Liver (tissue), 9 donors: Measurements from ENCODE around the gene SPATA2L. TPM values are rescaled to one million over a fixed set of nuclear protein-coding genes. Genes with fewer than 3 reads are reported as not detected.

Experiments used
- DNase-seq: peaks from one replicate; pipeline ENCODE4 v3.0.0-alpha.2; 2017; ENCODE audit warnings: low spot score
- H3K27ac ChIP-seq, 2 donors: one replicate each; pipeline ENCODE4 v1.7.0; 2013; ENCODE audit warnings: inconsistent platforms in 2 of 2, low read length in 2 of 2, control low read depth in 1 of 2, low read depth in 1 of 2, mild to moderate bottlenecking in 1 of 2
- H3K27me3 ChIP-seq, 4 donors: one replicate each; pipeline versions ENCODE4 v1.6.1 to v1.7.0; 2013; ENCODE audit warnings: low read length in 3 of 4, inconsistent platforms in 1 of 4, mild to moderate bottlenecking in 1 of 4, moderate library complexity in 1 of 4; ENCODE audit not compliant: control insufficient read depth in 4 of 4, insufficient read depth in 4 of 4
- H3K36me3 ChIP-seq, 4 donors: one replicate each; pipeline versions ENCODE4 v1.6.1 to v1.7.0; 2013; ENCODE audit warnings: low read length in 3 of 4, mild to moderate bottlenecking in 3 of 4, low read depth in 1 of 4, moderate library complexity in 1 of 4; ENCODE audit not compliant: control insufficient read depth in 4 of 4, insufficient read depth in 3 of 4
- H3K4me1 ChIP-seq, 4 donors: one replicate each; pipeline versions ENCODE4 v1.6.1 to v1.7.0; 2013; ENCODE audit warnings: low read length in 3 of 4, mild to moderate bottlenecking in 3 of 4, moderate library complexity in 1 of 4; ENCODE audit not compliant: control insufficient read depth in 4 of 4, insufficient read depth in 4 of 4
- H3K4me3 ChIP-seq, 3 donors: one replicate each; pipeline versions ENCODE4 v1.6.1 to v1.7.0; 2013; ENCODE audit warnings: low read length in 3 of 3, control low read depth in 1 of 3, low read depth in 1 of 3, mild to moderate bottlenecking in 1 of 3
- H3K9ac ChIP-seq, 2 donors: one replicate each; pipeline ENCODE4 v1.7.0; 2013; ENCODE audit warnings: low read length in 2 of 2, mild to moderate bottlenecking in 2 of 2, moderate library complexity in 2 of 2, control low read depth in 1 of 2, low read depth in 1 of 2
- H3K9me3 ChIP-seq, 4 donors: one replicate each; pipeline versions ENCODE4 v1.6.1 to v1.7.0; 2013; ENCODE audit warnings: low read length in 3 of 4; ENCODE audit not compliant: control insufficient read depth in 4 of 4
- EGR1 ChIP-seq, 2 donors: IDR thresholded peaks; 2 replicates each; pipeline ENCODE4 v1.6.1; 2016 to 2018; ENCODE audit warnings: antibody characterized with exemption in 2 of 2, low read depth in 2 of 2
- FOXA1 ChIP-seq: IDR thresholded peaks from 2 replicates; pipeline ENCODE4 v1.6.1; 2016; ENCODE audit warnings: antibody characterized with exemption
- FOXA2 ChIP-seq: IDR thresholded peaks from 2 replicates; pipeline ENCODE4 v1.6.1; 2016; ENCODE audit warnings: antibody characterized with exemption
- GABPA ChIP-seq, 2 donors: IDR thresholded peaks in 1 of 2; conservative IDR thresholded peaks in 1 of 2; 2 replicates each; pipeline ENCODE4 v1.6.1; 2016; ENCODE audit warnings: antibody characterized with exemption in 2 of 2, mild to moderate bottlenecking in 1 of 2, moderate library complexity in 1 of 2
- HNF4A ChIP-seq, 2 donors: conservative IDR thresholded peaks; 2 replicates each; pipeline ENCODE4 v1.6.1; 2016; ENCODE audit warnings: antibody characterized with exemption in 2 of 2, mild to moderate bottlenecking in 2 of 2
- JUND ChIP-seq, 2 donors: IDR thresholded peaks; 2 replicates each; pipeline ENCODE4 v1.6.1; 2016; ENCODE audit warnings: antibody characterized with exemption in 2 of 2
- NR2F2 ChIP-seq: IDR thresholded peaks from 2 replicates; pipeline ENCODE4 v1.6.1; 2016; ENCODE audit warnings: antibody characterized with exemption
- RAD21 ChIP-seq, 2 donors: IDR thresholded peaks; 2 replicates each; pipeline ENCODE4 v1.6.1; 2016; ENCODE audit warnings: antibody characterized with exemption in 2 of 2, mild to moderate bottlenecking in 2 of 2
- RXRA ChIP-seq, 2 donors: IDR thresholded peaks; 2 replicates each; pipeline ENCODE4 v1.6.1; 2017 to 2018; ENCODE audit warnings: antibody characterized with exemption in 2 of 2, mild to moderate bottlenecking in 1 of 2
- SP1 ChIP-seq: IDR thresholded peaks from 2 replicates; pipeline ENCODE4 v1.6.1; 2018; ENCODE audit warnings: antibody characterized with exemption, mild to moderate bottlenecking
- TAF1 ChIP-seq: conservative IDR thresholded peaks from 2 replicates; pipeline ENCODE4 v1.6.1; 2016; ENCODE audit warnings: antibody characterized with exemption, mild to moderate bottlenecking
- YY1 ChIP-seq: IDR thresholded peaks from 2 replicates; pipeline ENCODE4 v1.6.1; 2016; ENCODE audit warnings: antibody characterized with exemption, mild to moderate bottlenecking
- WGBS: extraction: QIAGEN DNeasy Blood & Tissue Kit; methylation state at CpG from one replicate; pipeline ENCODE4 v1.1.7; 2013; 5-methylcytosine and 5-hydroxymethylcytosine counted together
- polyA plus RNA-seq, 2 donors: library from polyadenylated mRNA; stranded (reverse) in 1 of 2; unstranded in 1 of 2; fragments of 200-250 nt in 1 of 2; fragments of >200 nt in 1 of 2; fragmentation: Nextera tagmentation in 1 of 2; extraction: Ambion mirVana in 1 of 2; gene quantifications; one replicate each; pipeline versions ENCODE4 v1.2.1 to v1.2.3, GENCODE V29; 2013 to 2015
- total RNA-seq, 2 donors: library from RNA; depleted of rRNA; stranded (reverse); fragments of >200 nt; gene quantifications; one replicate each; pipeline ENCODE4 v1.2.3, GENCODE V29; 2014
- TF ChIP-seq, protein P1 (sequence below): IDR thresholded peaks from 2 replicates; pipeline ENCODE4 v1.6.1; 2016; ENCODE audit warnings: antibody characterized with exemption
- TF ChIP-seq, protein P2 (sequence below): IDR thresholded peaks from 2 replicates; pipeline ENCODE4 v1.6.1; 2016; ENCODE audit warnings: antibody characterized with exemption, mild to moderate bottlenecking
- TF ChIP-seq, protein P3 (sequence below): IDR thresholded peaks from 2 replicates; pipeline ENCODE4 v1.6.1; 2016; ENCODE audit warnings: antibody characterized with exemption
- TF ChIP-seq, protein P4 (sequence below): IDR thresholded peaks from 2 replicates; pipeline ENCODE4 v1.6.1; 2016; ENCODE audit warnings: antibody characterized with exemption
- TF ChIP-seq, protein P5 (sequence below): fragments of 150-350 bp; IDR thresholded peaks from 2 replicates; pipeline ENCODE4 v1.5.1; 2017; ENCODE audit warnings: improper control_type of control experiment, low read depth, low read length; ENCODE audit not compliant: missing input control
- donor health status: healthy.
- donor health status: healthy.
- donor health status: healthy.
- donor health status: healthy.
- donor health status: healthy.

SPATA2L gene
- total and polyA plus RNA-seq, 4 donors = 4.6 to 11.3 (median 6.9) TPM

DNA sequence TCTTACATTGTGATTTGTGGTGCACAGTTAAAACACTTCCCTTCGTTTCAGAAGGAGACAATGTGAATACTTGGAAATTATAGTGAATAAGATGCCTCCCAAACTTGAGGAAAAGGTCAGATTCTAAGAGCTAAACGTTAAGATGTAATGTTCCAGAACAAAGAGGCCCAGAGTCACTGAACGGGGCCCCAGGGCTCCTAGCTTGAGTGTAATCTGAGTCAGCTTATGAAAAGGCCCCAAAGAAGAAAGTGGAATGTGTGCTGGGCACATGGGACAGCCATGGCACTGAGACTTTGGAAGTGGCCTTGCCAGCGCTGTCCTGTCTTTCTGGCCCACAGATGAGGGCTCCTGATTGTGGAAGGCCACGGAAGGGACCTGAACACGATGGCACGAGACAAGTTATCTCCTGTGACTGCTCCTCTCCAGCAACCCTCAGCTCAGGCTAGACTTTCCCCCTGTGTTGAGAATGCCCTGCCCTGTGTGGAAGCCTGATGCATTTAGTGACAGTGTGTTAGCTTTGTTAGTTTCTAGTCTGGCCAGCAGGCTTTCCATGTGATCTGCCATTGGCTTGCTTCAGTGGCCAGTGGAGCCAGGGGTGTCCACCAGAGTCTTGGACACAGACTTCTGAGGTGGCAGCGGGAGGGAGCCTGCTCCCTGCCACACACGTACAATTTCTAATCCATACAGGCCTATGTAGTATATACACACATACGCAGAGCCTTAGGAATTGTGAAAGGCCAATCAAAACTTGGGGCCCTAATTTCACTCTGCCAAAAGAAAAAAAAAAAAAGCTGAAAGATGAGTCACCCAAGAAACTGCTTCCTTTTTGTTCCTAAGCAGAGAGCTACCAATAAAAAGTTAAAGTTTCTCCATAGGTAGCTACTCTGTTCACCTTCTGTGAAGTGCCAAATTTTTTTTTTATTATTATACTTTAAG is 30.7 kb downstream of the SPATA2L start:
- DNase-seq = no peak
- Histone ChIP-seq H3K9me3 (no peaks in the 10 kb centered on the region), H3K27me3 (no peaks in the 10 kb centered on the region), H3K36me3 (peaks cover 0 to 3% (median 0%) of the 10 kb centered on the region in 4 donors), H3K4me1 (peaks cover 0 to 15% (median 8%) of the 10 kb centered on the region in 4 donors), H3K27ac (no peak overlapping the region), H3K4me3 (no peak overlapping the region), H3K9ac (no peak overlapping the region)
- WGBS = 90% methylated on average over 10 of the region's 10 CpGs
- TF ChIP-seq TAF1 (no peak), GABPA (IDR thresholded peaks at IDR 0.05 in 1 of 2, conservative IDR thresholded peaks at IDR 0.05 in 1 of 2) (no peak), JUND (IDR thresholded peaks at IDR 0.05) (no peak), YY1 (no peak), FOXA2 (no peak)
- TF ChIP-seq, protein P1, sequence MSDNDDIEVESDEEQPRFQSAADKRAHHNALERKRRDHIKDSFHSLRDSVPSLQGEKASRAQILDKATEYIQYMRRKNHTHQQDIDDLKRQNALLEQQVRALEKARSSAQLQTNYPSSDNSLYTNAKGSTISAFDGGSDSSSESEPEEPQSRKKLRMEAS = no peak
- TF ChIP-seq, protein P2, sequence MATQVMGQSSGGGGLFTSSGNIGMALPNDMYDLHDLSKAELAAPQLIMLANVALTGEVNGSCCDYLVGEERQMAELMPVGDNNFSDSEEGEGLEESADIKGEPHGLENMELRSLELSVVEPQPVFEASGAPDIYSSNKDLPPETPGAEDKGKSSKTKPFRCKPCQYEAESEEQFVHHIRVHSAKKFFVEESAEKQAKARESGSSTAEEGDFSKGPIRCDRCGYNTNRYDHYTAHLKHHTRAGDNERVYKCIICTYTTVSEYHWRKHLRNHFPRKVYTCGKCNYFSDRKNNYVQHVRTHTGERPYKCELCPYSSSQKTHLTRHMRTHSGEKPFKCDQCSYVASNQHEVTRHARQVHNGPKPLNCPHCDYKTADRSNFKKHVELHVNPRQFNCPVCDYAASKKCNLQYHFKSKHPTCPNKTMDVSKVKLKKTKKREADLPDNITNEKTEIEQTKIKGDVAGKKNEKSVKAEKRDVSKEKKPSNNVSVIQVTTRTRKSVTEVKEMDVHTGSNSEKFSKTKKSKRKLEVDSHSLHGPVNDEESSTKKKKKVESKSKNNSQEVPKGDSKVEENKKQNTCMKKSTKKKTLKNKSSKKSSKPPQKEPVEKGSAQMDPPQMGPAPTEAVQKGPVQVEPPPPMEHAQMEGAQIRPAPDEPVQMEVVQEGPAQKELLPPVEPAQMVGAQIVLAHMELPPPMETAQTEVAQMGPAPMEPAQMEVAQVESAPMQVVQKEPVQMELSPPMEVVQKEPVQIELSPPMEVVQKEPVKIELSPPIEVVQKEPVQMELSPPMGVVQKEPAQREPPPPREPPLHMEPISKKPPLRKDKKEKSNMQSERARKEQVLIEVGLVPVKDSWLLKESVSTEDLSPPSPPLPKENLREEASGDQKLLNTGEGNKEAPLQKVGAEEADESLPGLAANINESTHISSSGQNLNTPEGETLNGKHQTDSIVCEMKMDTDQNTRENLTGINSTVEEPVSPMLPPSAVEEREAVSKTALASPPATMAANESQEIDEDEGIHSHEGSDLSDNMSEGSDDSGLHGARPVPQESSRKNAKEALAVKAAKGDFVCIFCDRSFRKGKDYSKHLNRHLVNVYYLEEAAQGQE = no peak

DNA sequence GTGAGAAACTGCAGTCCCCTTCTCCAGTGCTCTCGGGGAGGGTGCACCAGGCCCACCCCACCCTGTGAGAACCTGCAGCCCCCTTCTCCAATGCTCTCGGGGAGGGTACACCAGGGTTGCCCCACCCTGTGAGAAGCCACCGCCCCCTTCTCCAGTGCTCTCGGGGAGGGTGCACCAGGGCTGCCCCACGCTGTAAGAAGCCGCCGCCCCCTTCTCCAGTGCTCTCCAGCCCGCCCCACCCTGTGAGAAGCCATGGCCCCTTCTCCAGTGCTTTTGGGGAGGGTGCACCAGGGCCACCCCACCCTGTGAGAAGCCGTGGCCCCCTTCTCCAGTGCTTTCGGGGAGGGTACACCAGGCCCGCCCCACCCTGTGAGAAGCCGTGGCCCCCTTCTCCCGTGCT is 31.8 kb downstream of the SPATA2L start:
- WGBS = 95% methylated on average over 13 of the region's 13 CpGs
- no peak for DNase-seq
- Histone ChIP-seq H3K4me1 (peaks cover 0 to 15% (median 8%) of the 10 kb centered on the region in 4 donors), H3K36me3 (peaks cover 0 to 3% (median 0%) of the 10 kb centered on the region in 4 donors), H3K27ac (no peak overlapping the region), H3K9ac (no peak overlapping the region), H3K27me3 (no peaks in the 10 kb centered on the region), H3K9me3 (no peaks in the 10 kb centered on the region), H3K4me3 (no peak overlapping the region)
- TF ChIP-seq, protein P3, sequence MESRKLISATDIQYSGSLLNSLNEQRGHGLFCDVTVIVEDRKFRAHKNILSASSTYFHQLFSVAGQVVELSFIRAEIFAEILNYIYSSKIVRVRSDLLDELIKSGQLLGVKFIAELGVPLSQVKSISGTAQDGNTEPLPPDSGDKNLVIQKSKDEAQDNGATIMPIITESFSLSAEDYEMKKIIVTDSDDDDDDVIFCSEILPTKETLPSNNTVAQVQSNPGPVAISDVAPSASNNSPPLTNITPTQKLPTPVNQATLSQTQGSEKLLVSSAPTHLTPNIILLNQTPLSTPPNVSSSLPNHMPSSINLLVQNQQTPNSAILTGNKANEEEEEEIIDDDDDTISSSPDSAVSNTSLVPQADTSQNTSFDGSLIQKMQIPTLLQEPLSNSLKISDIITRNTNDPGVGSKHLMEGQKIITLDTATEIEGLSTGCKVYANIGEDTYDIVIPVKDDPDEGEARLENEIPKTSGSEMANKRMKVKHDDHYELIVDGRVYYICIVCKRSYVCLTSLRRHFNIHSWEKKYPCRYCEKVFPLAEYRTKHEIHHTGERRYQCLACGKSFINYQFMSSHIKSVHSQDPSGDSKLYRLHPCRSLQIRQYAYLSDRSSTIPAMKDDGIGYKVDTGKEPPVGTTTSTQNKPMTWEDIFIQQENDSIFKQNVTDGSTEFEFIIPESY = no peak
- TF ChIP-seq NR2F2 (no peak), HNF4A (conservative IDR thresholded peaks at IDR 0.05) (no peak), TAF1 (no peak), RXRA (IDR thresholded peaks at IDR 0.05) (no peak), YY1 (no peak), GABPA (IDR thresholded peaks at IDR 0.05 in 1 of 2, conservative IDR thresholded peaks at IDR 0.05 in 1 of 2) (no peak), EGR1 (IDR thresholded peaks at IDR 0.05; ENCODE audit: low read depth in 2 of 2) (no peak), RAD21 (IDR thresholded peaks at IDR 0.05) (no peak), FOXA2 (no peak), SP1 (no peak), FOXA1 (no peak), JUND (IDR thresholded peaks at IDR 0.05) (no peak)
- TF ChIP-seq, protein P4, sequence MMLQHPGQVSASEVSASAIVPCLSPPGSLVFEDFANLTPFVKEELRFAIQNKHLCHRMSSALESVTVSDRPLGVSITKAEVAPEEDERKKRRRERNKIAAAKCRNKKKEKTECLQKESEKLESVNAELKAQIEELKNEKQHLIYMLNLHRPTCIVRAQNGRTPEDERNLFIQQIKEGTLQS = no peak
- TF ChIP-seq, protein P2 = no peak
- TF ChIP-seq, protein P1 = no peak
- TF ChIP-seq, protein P5, sequence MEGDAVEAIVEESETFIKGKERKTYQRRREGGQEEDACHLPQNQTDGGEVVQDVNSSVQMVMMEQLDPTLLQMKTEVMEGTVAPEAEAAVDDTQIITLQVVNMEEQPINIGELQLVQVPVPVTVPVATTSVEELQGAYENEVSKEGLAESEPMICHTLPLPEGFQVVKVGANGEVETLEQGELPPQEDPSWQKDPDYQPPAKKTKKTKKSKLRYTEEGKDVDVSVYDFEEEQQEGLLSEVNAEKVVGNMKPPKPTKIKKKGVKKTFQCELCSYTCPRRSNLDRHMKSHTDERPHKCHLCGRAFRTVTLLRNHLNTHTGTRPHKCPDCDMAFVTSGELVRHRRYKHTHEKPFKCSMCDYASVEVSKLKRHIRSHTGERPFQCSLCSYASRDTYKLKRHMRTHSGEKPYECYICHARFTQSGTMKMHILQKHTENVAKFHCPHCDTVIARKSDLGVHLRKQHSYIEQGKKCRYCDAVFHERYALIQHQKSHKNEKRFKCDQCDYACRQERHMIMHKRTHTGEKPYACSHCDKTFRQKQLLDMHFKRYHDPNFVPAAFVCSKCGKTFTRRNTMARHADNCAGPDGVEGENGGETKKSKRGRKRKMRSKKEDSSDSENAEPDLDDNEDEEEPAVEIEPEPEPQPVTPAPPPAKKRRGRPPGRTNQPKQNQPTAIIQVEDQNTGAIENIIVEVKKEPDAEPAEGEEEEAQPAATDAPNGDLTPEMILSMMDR = no peak
